Omental fat pad (tissue), 4 donors: ENCODE measurements around the gene SPTBN1. TPM values are rescaled to one million over a fixed set of nuclear protein-coding genes. Genes with fewer than 3 reads are reported as not detected.

ENCODE experiments used
- ATAC-seq: fragments of 150-250 bp; one replicate; pipeline ENCODE4 v1.9.1; 2016; ENCODE audit warnings: mild to moderate bottlenecking, moderate library complexity; ENCODE audit not compliant: low FRiP score
- DNase-seq: peaks from one replicate; pipeline ENCODE4 v3.0.0-alpha.2; 2019; ENCODE audit warnings: low spot score
- CTCF ChIP-seq, 3 donors: fragments of 450-650 bp; IDR thresholded peaks; one replicate each; pipeline ENCODE4 v1.5.1; 2016 to 2017; ENCODE audit warnings: antibody characterized with exemption in 3 of 3, mild to moderate bottlenecking in 3 of 3, moderate library complexity in 2 of 3
- total RNA-seq, 4 donors: library from RNA; depleted of rRNA; stranded (reverse); fragments of >200 nt; gene quantifications; one replicate each; pipeline ENCODE4 v1.1.0, GENCODE V29; 2016

Gene SPTBN1
- total RNA-seq, 4 donors from 2014 or later, result 681 to 1,046 (median 964) TPM

DNA sequence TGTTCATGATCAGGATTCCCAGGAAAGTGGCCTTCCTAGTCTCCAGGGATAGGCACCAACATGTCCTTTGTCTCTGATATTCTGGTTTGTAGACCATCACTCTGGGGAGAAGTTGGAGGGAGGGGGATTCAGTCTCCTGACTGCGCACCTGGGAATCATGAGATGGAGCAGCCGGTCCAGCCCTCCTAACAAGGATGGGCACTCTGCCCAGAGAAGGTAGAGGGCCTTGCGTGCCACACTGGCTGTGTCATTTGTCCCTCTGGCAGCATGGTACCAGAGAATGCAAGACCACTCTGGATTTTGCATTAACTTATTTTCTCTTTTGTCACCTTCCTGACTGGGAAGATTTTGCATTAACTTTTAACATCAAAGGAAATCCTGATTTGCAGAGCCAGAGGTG lies 192.1 kb downstream of the SPTBN1 start:
- ATAC-seq (no peak), DNase-seq (no peak)
- no peak for TF ChIP-seq CTCF (IDR thresholded peaks at IDR 0.05)

DNA sequence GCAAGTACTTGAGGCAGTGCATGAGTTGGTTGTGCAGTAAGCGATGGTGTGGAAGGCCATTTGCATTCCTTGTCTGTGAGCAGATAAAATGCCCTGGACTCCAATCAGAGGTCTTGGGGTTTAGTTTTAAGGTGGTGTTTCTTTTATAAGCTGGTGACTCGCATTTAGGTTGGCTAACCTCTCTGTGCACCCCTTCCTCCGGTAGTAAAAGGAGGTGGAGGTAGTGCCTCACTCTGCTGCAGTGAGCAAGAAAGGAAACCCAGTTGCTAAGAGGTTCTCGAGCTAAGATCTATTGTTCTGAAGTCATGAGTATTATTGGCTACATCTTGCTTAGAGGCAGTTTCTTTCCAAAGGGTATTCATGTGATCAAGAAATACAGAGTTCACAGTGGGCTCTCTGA lies 193.1 kb downstream of the SPTBN1 start:
- TF ChIP-seq CTCF (IDR thresholded peaks at IDR 0.05), result no peak
- ATAC-seq (no peak), DNase-seq (no peak)

- DNase-seq, result no peak
- ATAC-seq, result no peak
- TF ChIP-seq CTCF (IDR thresholded peaks at IDR 0.05), result no peak
These were observed 193.5 kb downstream of the SPTBN1 start for GRCh38 chr2:54649633-54650032.

GRCh38 chr2:54650612-54651011 lies 194.5 kb downstream of the SPTBN1 start:
- ATAC-seq, result no peak
- no peak for DNase-seq
- TF ChIP-seq CTCF (IDR thresholded peaks at IDR 0.05), result no peak

DNA sequence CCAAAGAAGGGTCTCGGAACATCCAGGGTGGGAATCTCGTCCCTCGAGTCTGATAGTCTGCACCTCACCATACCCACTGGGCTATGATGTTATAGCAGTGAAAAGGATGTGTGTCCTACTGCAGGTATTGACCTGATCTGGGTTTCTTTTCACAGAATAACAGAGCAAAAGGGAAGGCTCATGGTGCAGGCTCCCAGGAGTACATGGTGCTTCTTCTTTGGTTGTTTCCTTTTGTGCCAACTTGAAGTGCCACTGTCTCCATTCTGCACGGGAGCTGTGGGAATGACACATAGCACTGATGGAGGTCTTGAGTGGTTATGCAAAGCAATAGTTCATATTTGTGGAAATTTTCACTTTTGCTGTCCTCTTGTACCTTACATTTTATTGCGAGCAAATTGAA lies 195.2 kb downstream of the SPTBN1 start:
- ATAC-seq, result no peak
- no peak for TF ChIP-seq CTCF (IDR thresholded peaks at IDR 0.05)

GRCh38 chr2:54652540-54652939 lies 196.4 kb downstream of the SPTBN1 start:
- TF ChIP-seq CTCF (IDR thresholded peaks at IDR 0.05), result no peak
- no peak for DNase-seq
- no peak for ATAC-seq

More for the DNA sequence above, 195.2 kb downstream of the SPTBN1 start:
- no peak for DNase-seq

DNA sequence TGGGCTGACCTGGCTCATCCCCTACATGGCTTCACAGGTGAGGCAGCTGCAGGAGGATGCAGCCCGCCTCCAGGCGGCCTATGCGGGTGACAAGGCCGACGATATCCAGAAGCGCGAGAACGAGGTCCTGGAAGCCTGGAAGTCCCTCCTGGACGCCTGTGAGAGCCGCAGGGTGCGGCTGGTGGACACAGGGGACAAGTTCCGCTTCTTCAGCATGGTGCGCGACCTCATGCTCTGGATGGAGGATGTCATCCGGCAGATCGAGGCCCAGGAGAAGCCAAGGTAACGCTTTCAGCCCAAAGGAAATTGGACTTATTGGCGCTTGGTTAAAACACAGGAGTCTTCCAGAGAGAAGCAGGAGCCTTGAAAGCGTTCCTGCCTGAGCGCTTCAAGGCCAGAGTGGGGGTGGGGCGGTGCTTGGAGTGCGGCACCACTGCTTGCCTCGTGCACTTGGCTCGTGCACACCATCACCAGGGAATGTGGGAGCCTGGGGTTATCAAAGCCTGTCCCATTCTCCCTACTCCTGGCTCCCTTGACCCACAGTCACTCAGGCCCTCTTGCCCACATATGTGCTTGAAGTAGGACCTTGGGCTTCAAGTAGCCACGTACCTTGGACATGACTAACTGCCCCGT lies 197.6 kb downstream of the SPTBN1 start:
- ATAC-seq, result no peak
- TF ChIP-seq CTCF (IDR thresholded peaks at IDR 0.05), result no peak
- no peak for DNase-seq
